ENCODE results near the gene KRTAP10-3.
"Not testable (repeated sequence)": the region's sequence is repeated elsewhere in the genome, so short reads cannot be mapped to it uniquely, and the experiment has no call there.

The KRTAP10-3 gene

GRCh38 chr21:44571296-44571695 lies 12.7 kb upstream of the KRTAP10-3 start:
- DNase-seq (ENCODE audit: low spot score) = no peak

- no peak for DNase-seq (ENCODE audit: low spot score)
These were observed 11.4 kb upstream of the KRTAP10-3 start for GRCh38 chr21:44569861-44570517.

- DNase-seq (ENCODE audit: low spot score) = no peak
These were observed 10.3 kb upstream of the KRTAP10-3 start for GRCh38 chr21:44568667-44569556.

DNA sequence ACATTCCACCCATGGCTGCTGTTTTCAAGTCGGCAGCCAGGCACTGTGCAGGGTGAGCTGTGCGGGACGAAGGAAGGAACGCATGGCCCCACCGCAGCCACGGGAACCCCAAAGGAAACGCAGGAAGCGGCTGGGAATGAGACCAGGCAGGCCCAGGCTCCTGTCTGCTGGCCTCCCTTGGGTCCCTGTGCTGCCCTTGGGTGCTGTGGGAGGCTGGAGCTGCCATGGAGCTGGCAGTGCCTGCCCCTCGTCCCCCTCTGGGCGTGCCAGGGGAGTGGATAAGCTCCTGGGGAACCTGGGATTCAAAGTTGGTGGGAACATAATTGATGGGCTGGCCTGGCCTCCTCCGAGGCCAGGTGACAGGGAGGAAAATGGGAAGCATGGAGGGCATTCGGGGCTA lies 9.7 kb upstream of the KRTAP10-3 start:
- no peak for DNase-seq (ENCODE audit: low spot score)

DNA sequence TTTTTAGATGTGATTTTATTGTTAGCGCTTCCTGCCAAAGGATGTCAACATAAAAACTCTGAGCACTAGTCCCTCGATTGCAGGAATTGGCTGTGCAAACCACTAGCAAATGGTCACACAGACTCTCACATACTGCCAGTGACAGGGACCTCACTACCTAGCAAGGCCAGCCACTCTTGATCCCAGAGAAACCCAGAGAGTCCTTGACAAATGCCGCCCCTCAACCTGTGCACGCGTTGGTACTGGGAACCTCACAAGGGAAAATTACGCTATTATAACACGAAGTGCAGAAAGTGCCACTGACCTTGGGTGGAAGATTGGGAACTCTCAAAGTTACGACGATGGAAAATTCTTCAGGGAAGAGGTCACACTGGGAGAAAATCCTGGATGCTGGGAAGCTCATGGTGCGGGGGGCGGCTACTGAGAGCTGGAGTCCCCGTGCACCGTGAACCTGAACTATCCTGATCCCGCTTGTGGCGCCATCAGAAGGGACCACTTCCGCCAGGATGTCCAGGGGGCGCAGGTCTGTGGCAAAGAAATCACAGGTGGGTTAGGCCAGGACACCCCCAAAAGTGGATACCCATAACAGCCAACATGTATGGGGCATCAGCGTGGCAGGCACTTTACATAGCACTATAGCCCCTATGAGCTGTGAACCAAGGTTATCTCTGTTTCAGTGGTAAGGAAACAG lies 9.0 kb upstream of the KRTAP10-3 start:
- DNase-seq (ENCODE audit: low spot score) = no peak

GRCh38 chr21:44566403-44566802 lies 7.8 kb upstream of the KRTAP10-3 start:
- no peak for DNase-seq (ENCODE audit: low spot score)

GRCh38 chr21:44564886-44565598 lies 6.4 kb upstream of the KRTAP10-3 start:
- no peak for DNase-seq (ENCODE audit: low spot score)

GRCh38 chr21:44564099-44564498 lies 5.5 kb upstream of the KRTAP10-3 start:
- DNase-seq (ENCODE audit: low spot score) = no peak

GRCh38 chr21:44558329-44558675 lies 293 bp downstream of the KRTAP10-3 start:
- DNase-seq (ENCODE audit: low spot score) = not testable (repeated sequence)

GRCh38 chr21:44557491-44558328 lies 885 bp downstream of the KRTAP10-3 start:
- no peak for DNase-seq (ENCODE audit: low spot score)

- no peak for DNase-seq (ENCODE audit: low spot score)
These were observed 1.7 kb downstream of the KRTAP10-3 start for GRCh38 chr21:44556879-44557278.

DNA sequence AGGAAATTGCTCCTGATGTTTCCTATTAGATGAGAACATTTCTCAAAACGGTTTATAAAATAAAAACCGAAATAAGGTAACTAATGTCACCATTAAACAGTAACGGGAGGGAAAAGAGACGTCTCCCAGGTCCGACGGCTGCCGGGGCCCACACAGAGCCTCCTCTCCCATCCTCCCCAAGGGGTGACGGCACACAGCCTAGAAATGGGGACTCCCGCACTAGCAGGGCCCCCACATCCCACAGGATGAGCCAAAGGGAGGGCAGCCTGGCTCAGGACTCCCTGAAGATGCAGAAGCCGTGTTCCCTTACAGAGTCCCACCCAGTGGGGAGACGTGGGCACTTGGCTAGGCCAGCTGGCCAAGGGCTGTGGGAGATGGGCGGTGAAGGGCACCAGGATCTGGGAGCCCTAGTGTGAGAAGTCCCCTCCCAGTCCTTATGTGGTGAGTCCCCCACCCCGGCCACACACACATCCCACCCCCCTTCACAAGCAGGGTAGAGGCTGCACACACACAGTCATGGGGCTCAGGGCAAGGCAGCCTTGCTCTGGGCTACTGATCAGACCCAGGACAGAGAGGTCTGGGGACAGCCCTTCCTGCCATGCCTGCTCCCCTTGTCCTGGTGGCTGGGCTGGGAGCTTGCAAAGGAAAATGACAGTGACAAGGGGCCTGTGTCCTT lies 3.3 kb downstream of the KRTAP10-3 start:
- no peak for DNase-seq (ENCODE audit: low spot score)

- DNase-seq (ENCODE audit: low spot score) = no peak
These were observed 5.9 kb downstream of the KRTAP10-3 start for GRCh38 chr21:44552681-44553080.

GRCh38 chr21:44552136-44552535 lies 6.5 kb downstream of the KRTAP10-3 start:
- DNase-seq (ENCODE audit: low spot score) = no peak

- no peak for DNase-seq (ENCODE audit: low spot score)
These were observed 7.1 kb downstream of the KRTAP10-3 start, which contains the start of gene KRTAP10-2 for GRCh38 chr21:44551340-44551961. Gene KRTAP10-2 (minus strand): TSS chr21:44551505. CDS start chr21:44551458, 47 bp downstream.

DNA sequence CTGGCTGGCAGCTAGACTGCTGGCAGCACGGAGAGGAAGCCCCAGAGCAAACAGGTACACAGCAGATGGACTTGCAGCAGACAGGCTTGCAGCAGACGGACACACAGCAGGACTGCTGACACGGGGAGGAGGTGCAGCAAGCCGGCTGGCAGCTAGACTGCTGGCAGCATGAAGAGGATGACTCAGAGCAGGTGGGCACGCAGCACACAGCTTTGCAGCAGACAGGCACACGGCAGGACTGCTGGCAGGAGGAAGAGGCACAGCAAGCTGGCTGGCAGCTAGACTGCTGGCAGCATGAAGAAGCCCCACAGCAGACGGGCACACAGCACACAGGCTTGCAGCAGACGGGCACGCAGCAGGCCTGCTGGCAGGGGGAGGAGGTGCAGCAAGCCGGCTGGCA lies 7.8 kb downstream of the KRTAP10-3 start:
- DNase-seq (ENCODE audit: low spot score) = no peak

DNA sequence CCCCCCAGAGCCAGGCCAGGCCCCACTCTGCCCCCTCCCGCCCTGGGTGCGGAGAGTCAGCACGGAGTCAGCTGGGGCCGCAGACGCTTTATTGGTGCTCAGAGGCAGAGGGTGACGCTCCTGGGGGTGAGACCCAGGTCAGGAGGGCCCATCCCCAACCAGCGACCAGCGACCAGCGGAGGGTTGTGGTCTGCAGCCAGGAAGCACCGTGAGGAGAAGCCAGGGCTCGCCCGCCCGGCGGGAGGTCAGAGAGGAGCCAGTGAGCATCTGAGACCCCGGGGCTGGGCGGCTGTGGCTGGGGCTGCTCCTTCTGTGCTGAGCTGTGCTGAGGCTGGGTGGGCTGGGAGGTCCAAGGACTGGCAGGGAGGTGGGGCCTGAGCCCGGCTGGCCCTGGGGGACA lies 8.3 kb downstream of the KRTAP10-3 start:
- DNase-seq (ENCODE audit: low spot score) = not testable (repeated sequence)

GRCh38 chr21:44549525-44550211 lies 8.9 kb downstream of the KRTAP10-3 start:
- no peak for DNase-seq (ENCODE audit: low spot score)

DNA sequence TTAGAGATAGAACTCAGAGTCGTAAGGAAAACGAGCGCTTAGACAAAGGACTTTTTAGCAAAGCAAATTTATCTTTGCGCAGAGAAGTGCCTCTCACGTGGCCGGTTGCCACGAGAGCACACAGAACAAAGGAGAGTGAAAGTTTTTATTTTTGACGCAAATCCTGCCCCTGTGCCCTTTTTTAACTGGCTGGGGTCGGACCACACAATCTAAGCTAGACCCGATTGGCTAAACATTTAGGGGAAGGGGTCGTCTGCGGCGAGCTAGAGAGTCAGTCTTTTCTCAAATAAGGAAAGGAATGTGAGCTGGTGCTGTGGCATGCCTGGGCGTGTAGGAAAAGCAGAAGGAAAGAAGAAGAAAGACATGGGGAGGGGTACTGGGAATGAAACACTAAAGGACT lies 9.7 kb downstream of the KRTAP10-3 start:
- DNase-seq (ENCODE audit: low spot score) = no peak

- no peak for DNase-seq (ENCODE audit: low spot score)
These were observed 10.2 kb downstream of the KRTAP10-3 start for GRCh38 chr21:44548381-44548780.
